ENCODE results near the gene PAK1. TPM values are rescaled to one million over a fixed set of nuclear protein-coding genes. Genes with fewer than 3 reads are reported as not detected.

PAK1 gene
- total and polyA plus RNA-seq, 9 of the 15 experiments (the other 6 are each of a cell fraction or from before 2014, with no cell fraction given) = 0.52 to 11.7 (median 1.9) TPM

GRCh38 chr11:77402218-77402556 is 71.7 kb downstream of the PAK1 start:
- no peaks in the 10 kb centered on the region for H3K4me1 ChIP-seq (replicated peaks in 1 of 2; ENCODE audit: control insufficient read depth in 2 of 2, insufficient read depth in 2 of 2, low read length in 2 of 2)
- H3K9me3 ChIP-seq (replicated peaks; ENCODE audit: control insufficient read depth, insufficient read depth, low read depth, low read length) = no peaks in the 10 kb centered on the region
- WGBS (ENCODE audit: insufficient coverage, low coverage, missing lambda C conversion rate) = 8% methylated on average over 3 of the region's 3 CpGs
- H3K79me2 ChIP-seq (ENCODE audit: control insufficient read depth, insufficient read depth, low read length) = no peaks in the 10 kb centered on the region
- no peaks in the 10 kb centered on the region for H4K20me1 ChIP-seq (replicated peaks; ENCODE audit: control insufficient read depth, insufficient read depth, low read length)
- in situ Hi-C loops (cut with MboI) (no loop called here), intact Hi-C loops (cut with micrococcal nuclease) (no loop called here)
- no peak overlapping the region for H2AFZ ChIP-seq (ENCODE audit: low read depth, low read length)
- peaks cover 0 to 2% of the 10 kb centered on the region in 2 experiments; a peak in 3 of 5 replicates for H3K27me3 ChIP-seq (ENCODE audit: control insufficient read depth in 2 of 2, insufficient read depth in 2 of 2, low read length in 2 of 2)
- H3K36me3 ChIP-seq (ENCODE audit: control insufficient read depth, insufficient read depth, low read length) = no peaks in the 10 kb centered on the region
- TF ChIP-seq PBX2 (CRISPR knock-in tag; IDR thresholded peaks at IDR 0.05; ENCODE audit: low read depth) (no peak), PBX2 (tag; conservative IDR thresholded peaks at IDR 0.05; ENCODE audit: low read depth) (no peak), SP1 (CRISPR knock-in tag; IDR thresholded peaks at IDR 0.05) (no peak), PRDM10 (IDR thresholded peaks at IDR 0.05; ENCODE audit: partially characterized antibody) (no peak), HDAC1 (IDR thresholded peaks at IDR 0.05) (no peak), ZHX1 (conservative IDR thresholded peaks at IDR 0.05; ENCODE audit: low read length) (no peak)
- DNase-seq (ENCODE audit: extremely low read depth in 1 of 4, low spot score in 3 of 4) (no peak), ATAC-seq (no peak), FAIRE-seq (no peak)
- no peak overlapping the region for H3K4me3 ChIP-seq
- H3K9me1 ChIP-seq (ENCODE audit: control insufficient read depth, insufficient read depth, low read length) = no peaks in the 10 kb centered on the region
- POLR2A ChIA-PET = interaction anchor here (1.0 kb wide), 1 partner anchor 11 kb away, joined by 3 read pairs; no protein-coding TSS in a partner anchor
- H3K4me2 ChIP-seq (ENCODE audit: insufficient read depth, low read length) = no peak overlapping the region
- H3K9ac ChIP-seq (ENCODE audit: insufficient read depth in 1 of 2, low read depth in 2 of 2, low read length in 2 of 2) = no peak overlapping the region
- BruUV-seq (replicated peaks) = no TSS peak
- CTCF ChIA-PET (ENCODE audit: low intra/inter-chr PET ratio) = no interaction called here
- no peak overlapping the region for H3K27ac ChIP-seq (ENCODE audit: extremely low read depth, low read depth, low read length)
